ENCODE results near the gene CCDC51. TPM values are rescaled to one million over a fixed set of nuclear protein-coding genes. Genes with fewer than 3 reads are reported as not detected.

Gene CCDC51
- total and polyA plus RNA-seq, 4 donors, result 6.6 to 14.4 (median 11.1) TPM

GRCh38 chr3:48446043-48446424 is 6.1 kb upstream of the CCDC51 start:
- H3K4me3 ChIP-seq, result peak overlapping the region; percentile 80
- ATAC-seq (ENCODE audit: insufficient read depth, low FRiP score) (no peak), DNase-seq (no peak)
- no peak for TF ChIP-seq CTCF (IDR thresholded peaks at IDR 0.05; ENCODE audit: control extremely low read depth, extremely low read depth)
- WGBS, 2 donors, result 14 to 16% methylated on average over 6 of the region's 6 CpGs
- no peaks in the 10 kb centered on the region for H3K9me3 ChIP-seq (ENCODE audit: control insufficient read depth in 4 of 4, insufficient read depth in 3 of 4, low read length in 3 of 4)
- H3K9ac ChIP-seq (ENCODE audit: insufficient read depth in 1 of 2, low read length in 2 of 2), result peak overlapping the region; percentile 56 to 75
- H3K27me3 ChIP-seq (ENCODE audit: control insufficient read depth in 3 of 3, insufficient read depth in 3 of 3, low read length in 2 of 3), result no peaks in the 10 kb centered on the region
- peaks cover 0 to 13% (median 7%) of the 10 kb centered on the region in 4 donors for H3K36me3 ChIP-seq (ENCODE audit: control insufficient read depth in 4 of 4, insufficient read depth in 4 of 4, low read length in 4 of 4)
- peaks cover 0 to 25% (median 5%) of the 10 kb centered on the region in 5 donors for H3K4me1 ChIP-seq (ENCODE audit: control insufficient read depth in 5 of 5, insufficient read depth in 5 of 5, low read length in 5 of 5)
- peak overlapping the region; percentile 91 to 97 for H3K27ac ChIP-seq (ENCODE audit: low read depth in 1 of 2, low read length in 1 of 2)

- WGBS, 2 donors, result 73 to 89% methylated on average over 6 of the region's 6 CpGs
- Histone ChIP-seq H3K27ac (ENCODE audit: low read depth in 1 of 2, low read length in 1 of 2) (no peak overlapping the region), H3K9ac (ENCODE audit: insufficient read depth in 1 of 2, low read length in 2 of 2) (no peak overlapping the region), H3K9me3 (ENCODE audit: control insufficient read depth in 4 of 4, insufficient read depth in 3 of 4, low read length in 3 of 4) (no peaks in the 10 kb centered on the region), H3K36me3 (ENCODE audit: control insufficient read depth in 4 of 4, insufficient read depth in 4 of 4, low read length in 4 of 4) (peaks cover 0 to 13% (median 7%) of the 10 kb centered on the region in 4 donors), H3K27me3 (ENCODE audit: control insufficient read depth in 3 of 3, insufficient read depth in 3 of 3, low read length in 2 of 3) (no peaks in the 10 kb centered on the region), H3K4me3 (no peak overlapping the region), H3K4me1 (ENCODE audit: control insufficient read depth in 5 of 5, insufficient read depth in 5 of 5, low read length in 5 of 5) (peaks cover 0 to 25% (median 5%) of the 10 kb centered on the region in 5 donors)
- TF ChIP-seq CTCF (IDR thresholded peaks at IDR 0.05; ENCODE audit: control extremely low read depth, extremely low read depth), result no peak
- DNase-seq (no peak), ATAC-seq (ENCODE audit: insufficient read depth, low FRiP score) (no peak)
Measured at GRCh38 chr3:48445277-48445882, 5.5 kb upstream of the CCDC51 start.

- Histone ChIP-seq H3K27ac (ENCODE audit: low read depth in 1 of 2, low read length in 1 of 2) (no peak overlapping the region), H3K4me1 (ENCODE audit: control insufficient read depth in 5 of 5, insufficient read depth in 5 of 5, low read length in 5 of 5) (peaks cover 0 to 22% (median 4%) of the 10 kb centered on the region in 5 donors), H3K9ac (ENCODE audit: insufficient read depth in 1 of 2, low read length in 2 of 2) (peak overlapping the region in 1 of 2 donors; percentile 34), H3K9me3 (ENCODE audit: control insufficient read depth in 4 of 4, insufficient read depth in 3 of 4, low read length in 3 of 4) (no peaks in the 10 kb centered on the region), H3K36me3 (ENCODE audit: control insufficient read depth in 4 of 4, insufficient read depth in 4 of 4, low read length in 4 of 4) (peaks cover 0 to 13% (median 7%) of the 10 kb centered on the region in 4 donors), H3K4me3 (no peak overlapping the region), H3K27me3 (ENCODE audit: control insufficient read depth in 3 of 3, insufficient read depth in 3 of 3, low read length in 2 of 3) (no peaks in the 10 kb centered on the region)
- DNase-seq (no peak), ATAC-seq (ENCODE audit: insufficient read depth, low FRiP score) (no peak)
- WGBS, 2 donors, result 84 to 85% methylated on average over 6 of the region's 6 CpGs
- TF ChIP-seq CTCF (IDR thresholded peaks at IDR 0.05; ENCODE audit: control extremely low read depth, extremely low read depth), result no peak
Measured at GRCh38 chr3:48441940-48442339, 2.0 kb upstream of the CCDC51 start.

- Histone ChIP-seq H3K9ac (ENCODE audit: insufficient read depth in 1 of 2, low read length in 2 of 2) (peak overlapping the region; percentile 64 to 73), H3K4me1 (ENCODE audit: control insufficient read depth in 5 of 5, insufficient read depth in 5 of 5, low read length in 5 of 5) (peaks cover 0 to 15% (median 1%) of the 10 kb centered on the region in 5 donors), H3K9me3 (ENCODE audit: control insufficient read depth in 4 of 4, insufficient read depth in 3 of 4, low read length in 3 of 4) (no peaks in the 10 kb centered on the region), H3K27me3 (ENCODE audit: control insufficient read depth in 3 of 3, insufficient read depth in 3 of 3, low read length in 2 of 3) (no peaks in the 10 kb centered on the region), H3K27ac (ENCODE audit: low read depth in 1 of 2, low read length in 1 of 2) (peak overlapping the region; percentile 89 to 99), H3K4me3 (peak overlapping the region; percentile 73), H3K36me3 (ENCODE audit: control insufficient read depth in 4 of 4, insufficient read depth in 4 of 4, low read length in 4 of 4) (peaks cover 0 to 13% (median 7%) of the 10 kb centered on the region in 4 donors)
- peak in 1 of 3 donors; percentile 22 for DNase-seq
- WGBS, 2 donors, result 1 to 2% methylated on average over 21 of the region's 21 CpGs
- no peak for TF ChIP-seq CTCF (IDR thresholded peaks at IDR 0.05; ENCODE audit: control extremely low read depth, extremely low read depth)
- peak; percentile 3 for ATAC-seq (ENCODE audit: insufficient read depth, low FRiP score)
Measured at GRCh38 chr3:48440590-48440958, 655 bp upstream of the CCDC51 start.

All from lung (tissue), 12 donors.